H9 (cell line): Measurements from ENCODE around the gene TENM3. TPM values are rescaled to one million over a fixed set of nuclear protein-coding genes. Genes with fewer than 3 reads are reported as not detected.

ENCODE experiments used
- DNase-seq: peaks from one replicate; pipeline ENCODE4 v3.0.0-alpha.2; 2017
- H2AFZ ChIP-seq: one replicate; pipeline ENCODE4 v1.6.1; 2013; ENCODE audit warnings: mild to moderate bottlenecking, low read length, control low read depth, moderate library complexity
- H2AK5ac ChIP-seq: 2 replicates; pipeline ENCODE4 v1.6.1; 2013; ENCODE audit warnings: low read length, control low read depth, mixed read lengths; ENCODE audit not compliant: insufficient read length
- H2BK120ac ChIP-seq: one replicate; pipeline ENCODE4 v1.6.1; 2013; ENCODE audit warnings: low read depth, mild to moderate bottlenecking, low read length, control low read depth, inconsistent platforms; ENCODE audit not compliant: poor library complexity, severe bottlenecking
- H2BK12ac ChIP-seq: 2 replicates; pipeline ENCODE4 v1.6.1; 2013; ENCODE audit warnings: low read length, control low read depth, mixed read lengths, low read depth; ENCODE audit not compliant: insufficient read length
- H2BK15ac ChIP-seq: 2 replicates; pipeline ENCODE4 v1.6.1; 2013; ENCODE audit warnings: low read depth, low read length, control low read depth
- H2BK20ac ChIP-seq: one replicate; pipeline ENCODE4 v1.6.1; 2013; ENCODE audit warnings: low read depth, mild to moderate bottlenecking, low read length, control low read depth, inconsistent platforms; ENCODE audit not compliant: poor library complexity, severe bottlenecking
- H2BK5ac ChIP-seq: 2 replicates; pipeline ENCODE4 v1.6.1; 2013; ENCODE audit warnings: low read length, control low read depth, mixed read lengths; ENCODE audit not compliant: insufficient read length
- H3K14ac ChIP-seq: 2 replicates; pipeline ENCODE4 v1.6.1; 2013; ENCODE audit warnings: low read length, control low read depth; ENCODE audit not compliant: insufficient read depth
- H3K18ac ChIP-seq: 2 replicates; pipeline ENCODE4 v1.6.1; 2013; ENCODE audit warnings: low read depth, mild to moderate bottlenecking, mixed read lengths, low read length, control low read depth; ENCODE audit not compliant: insufficient read length
- H3K23ac ChIP-seq: 2 replicates; pipeline ENCODE4 v1.6.1; 2013; ENCODE audit warnings: low read length, control low read depth, mixed read lengths, low read depth; ENCODE audit not compliant: insufficient read length
- H3K23me2 ChIP-seq: 2 replicates; pipeline ENCODE4 v1.6.1; 2013; ENCODE audit warnings: low read depth, mild to moderate bottlenecking, mixed read lengths, low read length, control low read depth; ENCODE audit not compliant: insufficient read length, poor library complexity, severe bottlenecking
- H3K27ac ChIP-seq: 2 replicates; pipeline ENCODE4 v1.5.1; 2013; ENCODE audit warnings: low read length, control low read depth, mixed read lengths, low read depth; ENCODE audit not compliant: insufficient read length
- H3K27me3 ChIP-seq: 2 replicates; pipeline ENCODE4 v1.6.1; 2013; ENCODE audit warnings: low read length, control low read depth, inconsistent platforms; ENCODE audit not compliant: insufficient read depth
- H3K4ac ChIP-seq: 2 replicates; pipeline ENCODE4 v1.6.1; 2013; ENCODE audit warnings: low read depth, mild to moderate bottlenecking, control low read depth, inconsistent platforms, low read length, moderate library complexity
- H3K4me1 ChIP-seq: 2 replicates; pipeline ENCODE4 v1.6.1; 2013; ENCODE audit warnings: low read length, control low read depth, inconsistent platforms; ENCODE audit not compliant: insufficient read depth
- H3K4me2 ChIP-seq: 2 replicates; pipeline ENCODE4 v1.6.1; 2013; ENCODE audit warnings: low read length, control low read depth, mixed read lengths; ENCODE audit not compliant: insufficient read length, insufficient read depth
- H3K56ac ChIP-seq: 2 replicates; pipeline ENCODE4 v1.6.1; 2013; ENCODE audit warnings: low read depth, mild to moderate bottlenecking, mixed read lengths, low read length, control low read depth; ENCODE audit not compliant: insufficient read length
- H3K79me1 ChIP-seq: 2 replicates; pipeline ENCODE4 v1.6.1; 2013; ENCODE audit warnings: low read depth, mild to moderate bottlenecking, moderate library complexity, low read length, control low read depth, inconsistent platforms; ENCODE audit not compliant: insufficient read depth, poor library complexity, severe bottlenecking
- H3K79me2 ChIP-seq: 2 replicates; pipeline ENCODE4 v1.6.1; 2013; ENCODE audit warnings: low read length, control low read depth, inconsistent platforms; ENCODE audit not compliant: insufficient read depth
- H3K9ac ChIP-seq: 2 replicates; pipeline ENCODE4 v1.6.1; 2013; ENCODE audit warnings: low read length, control low read depth, mixed read lengths; ENCODE audit not compliant: insufficient read length; ENCODE audit errors: extremely low read depth
- H3K9me3 ChIP-seq: one replicate; pipeline ENCODE4 v1.6.1; 2013; ENCODE audit warnings: low read depth, low read length, inconsistent platforms; ENCODE audit not compliant: control insufficient read depth
- H3T11ph ChIP-seq: one replicate; pipeline ENCODE4 v1.6.1; 2013; ENCODE audit warnings: mild to moderate bottlenecking, low read length, control low read depth, inconsistent platforms
- H4K20me1 ChIP-seq: one replicate; pipeline ENCODE4 v1.6.1; 2013; ENCODE audit not compliant: control insufficient read depth, insufficient read length, insufficient read depth
- H4K5ac ChIP-seq: 2 replicates; pipeline ENCODE4 v1.6.1; 2013; ENCODE audit warnings: low read depth, mild to moderate bottlenecking, mixed read lengths, low read length, control low read depth; ENCODE audit not compliant: insufficient read length
- H4K8ac ChIP-seq: replicated peaks from 2 replicates; pipeline ENCODE4 v1.6.1; 2013; ENCODE audit warnings: low read length, control low read depth, mixed read lengths, low read depth; ENCODE audit not compliant: insufficient read length
- H4K91ac ChIP-seq: 2 replicates; pipeline ENCODE4 v1.6.1; 2013; ENCODE audit warnings: low read depth, mild to moderate bottlenecking, moderate library complexity, mixed read lengths, low read length, control low read depth; ENCODE audit not compliant: insufficient read length
- H3K27ac Mint-ChIP-seq, 3 experiments: 2 replicates in 2 of 3; 3 replicates in 1 of 3; pipeline ENCODE4 v1.8.0; 2020 to 2021; ENCODE audit warnings: mixed read lengths in 3 of 3, mild to moderate bottlenecking in 1 of 3, moderate library complexity in 1 of 3
- H3K27me3 Mint-ChIP-seq: 2 replicates; pipeline ENCODE4 v1.8.0; 2021; ENCODE audit warnings: low read depth, mild to moderate bottlenecking, moderate library complexity, mixed read lengths
- H3K36me3 Mint-ChIP-seq, 3 experiments: 2 replicates in 2 of 3; 3 replicates in 1 of 3; pipeline ENCODE4 v1.8.0; 2020 to 2021; ENCODE audit warnings: low read depth in 3 of 3, mixed read lengths in 3 of 3; ENCODE audit not compliant: insufficient read depth in 1 of 3
- H3K4me1 Mint-ChIP-seq, 2 experiments: 2 replicates each; pipeline ENCODE4 v1.8.0; 2020; ENCODE audit warnings: mixed read lengths in 2 of 2
- H3K4me3 Mint-ChIP-seq, 2 experiments: 2 replicates in 1 of 2; 3 replicates in 1 of 2; pipeline ENCODE4 v1.8.0; 2020 to 2021; ENCODE audit warnings: mild to moderate bottlenecking in 2 of 2, mixed read lengths in 2 of 2, moderate library complexity in 1 of 2
- H3K9me3 Mint-ChIP-seq, 2 experiments: 2 replicates in 1 of 2; 3 replicates in 1 of 2; pipeline ENCODE4 v1.8.0; 2020; ENCODE audit warnings: mild to moderate bottlenecking in 2 of 2, mixed read lengths in 2 of 2, moderate library complexity in 1 of 2
- CTCF ChIP-seq: fragments of 200-600 bp; sonication (generic); conservative IDR thresholded peaks from 3 replicates; pipeline ENCODE4 v1.8.0; 2021; ENCODE audit warnings: antibody characterized with exemption, mild to moderate bottlenecking
- WGBS: extraction: QIAGEN DNeasy Blood & Tissue Kit; methylation state at CpG from one replicate; pipeline ENCODE4 v1.1.7; 2013; ENCODE audit warnings: missing lambda C conversion rate, low lambda C conversion rate, mixed read lengths; ENCODE audit not compliant: insufficient read length; ENCODE audit errors: extremely low coverage; 5-methylcytosine and 5-hydroxymethylcytosine counted together
- total RNA-seq: library from RNA; stranded (reverse); gene quantifications from 2 replicates; pipeline ENCODE4 v1.2.1, GENCODE V29; 2021

The TENM3 gene
- total RNA-seq, 1 experiment from 2014 or later, result 49.6 TPM

- Histone ChIP-seq H3K4me1 (no peaks in the 10 kb centered on the region), H2AFZ (no peak overlapping the region), H3K9ac (no peak overlapping the region), H3K4ac (no peak overlapping the region), H3K23ac (no peak overlapping the region), H3K9me3 (no peaks in the 10 kb centered on the region), H2BK120ac (no peak overlapping the region), H3K27ac (no peak overlapping the region), H3K4me2 (no peak overlapping the region), H3K56ac (no peak overlapping the region), H2BK15ac (no peak overlapping the region), H3T11ph (no peak overlapping the region), H2BK20ac (no peak overlapping the region), H2BK12ac (no peak overlapping the region), H3K79me1 (no peaks in the 10 kb centered on the region), H3K23me2 (no peaks in the 10 kb centered on the region), H4K91ac (no peak overlapping the region), H3K79me2 (no peaks in the 10 kb centered on the region), H4K5ac (no peak overlapping the region), H2AK5ac (no peak overlapping the region), H3K14ac (no peak overlapping the region), H4K20me1 (no peaks in the 10 kb centered on the region), H3K27me3 (no peaks in the 10 kb centered on the region), H3K18ac (no peak overlapping the region), H2BK5ac (no peak overlapping the region), H4K8ac (no peak overlapping the region)
- Mint-ChIP-seq H3K36me3 (peaks cover 4 to 14% (median 13%) of the 10 kb centered on the region in 3 experiments; a peak in 6 of 7 replicates), H3K4me3 (no peak overlapping the region), H3K4me1 (peaks cover 10 to 14% of the 10 kb centered on the region in 2 experiments), H3K27me3 (no peaks in the 10 kb centered on the region), H3K9me3 (no peaks in the 10 kb centered on the region), H3K27ac (peak overlapping the region in 2 of 3 experiments; percentile 19 to 41; a peak in 2 of 7 replicates)
- no peak for DNase-seq
- WGBS, result no CpG with 5 or more reads among the region's 8 CpGs
- TF ChIP-seq CTCF, result no peak
Measured at GRCh38 chr4:182748283-182748682, 505.1 kb downstream of the TENM3 start.
